Stimulated activated CD8-positive, alpha-beta memory T cell treated with anti-CD3 and anti-CD28 coated beads, Interleukin-7, amount 100 ng/mL, for 48 hours (primary cell): Measurements from ENCODE around the gene KPNA5.
"Not testable (repeated sequence)": the region's sequence is repeated elsewhere in the genome, so short reads cannot be mapped to it uniquely, and the experiment has no call there.

Source experiments
- DNase-seq, 2 donors: peaks; one replicate each; pipeline ENCODE4 v3.0.0-alpha.2; 2020; ENCODE audit warnings: low read depth in 1 of 2; ENCODE audit errors: extremely low read depth in 1 of 2

The KPNA5 gene

GRCh38 chr6:116697480-116697879 is 16.5 kb downstream of the KPNA5 start:
- DNase-seq = no peak

- not testable (repeated sequence) for DNase-seq
Measured at GRCh38 chr6:116703888-116704287, 22.9 kb downstream of the KPNA5 start.

- DNase-seq = no peak
Measured at GRCh38 chr6:116705917-116706316, 24.9 kb downstream of the KPNA5 start.

GRCh38 chr6:116714296-116714695 is 33.3 kb downstream of the KPNA5 start:
- DNase-seq = no peak

GRCh38 chr6:116714761-116715160 is 33.8 kb downstream of the KPNA5 start:
- no peak for DNase-seq

GRCh38 chr6:116726947-116727346 is 45.9 kb downstream of the KPNA5 start:
- DNase-seq = no peak

- DNase-seq = no peak
Measured at GRCh38 chr6:116730513-116730912, 49.5 kb downstream of the KPNA5 start.

GRCh38 chr6:116737004-116737403 is 56.0 kb downstream of the KPNA5 start:
- no peak for DNase-seq

- DNase-seq = not testable (repeated sequence)
Measured at GRCh38 chr6:116740486-116740885, 59.5 kb downstream of the KPNA5 start.

GRCh38 chr6:116741571-116741970 is 60.6 kb downstream of the KPNA5 start:
- DNase-seq = no peak

GRCh38 chr6:116745176-116745575 is 64.2 kb downstream of the KPNA5 start:
- DNase-seq = no peak

- no peak for DNase-seq
Measured at GRCh38 chr6:116761779-116762178, 80.8 kb downstream of the KPNA5 start.

GRCh38 chr6:116762235-116762634 is 81.2 kb downstream of the KPNA5 start:
- DNase-seq = no peak

- no peak for DNase-seq
Measured at GRCh38 chr6:116763048-116763447, 82.0 kb downstream of the KPNA5 start.

GRCh38 chr6:116763906-116764628 is 83.1 kb downstream of the KPNA5 start:
- no peak for DNase-seq

GRCh38 chr6:116764629-116764960 is 83.6 kb downstream of the KPNA5 start:
- DNase-seq = no peak

GRCh38 chr6:116764961-116765841 is 84.2 kb downstream of the KPNA5 start, which contains the start of gene FAM162B:
TSS of gene FAM162B (minus strand) at chr6:116765719. CDS start at chr6:116765576, 143 bp downstream.
- DNase-seq = no peak

- no peak for DNase-seq
Measured at GRCh38 chr6:116766506-116767176, 85.6 kb downstream of the KPNA5 start.

GRCh38 chr6:116767715-116768114 is 86.7 kb downstream of the KPNA5 start:
- DNase-seq = no peak

- no peak for DNase-seq
Measured at GRCh38 chr6:116772450-116772849, 91.4 kb downstream of the KPNA5 start.

- DNase-seq = no peak
Measured at GRCh38 chr6:116773886-116774285, 92.9 kb downstream of the KPNA5 start.
